Mucosa of rectum (tissue), 2 donors: ENCODE data around the gene CCDC70.

ENCODE experiments used
- H3K27ac ChIP-seq, 2 donors: one replicate each; pipeline ENCODE4 v1.7.0; 2013; ENCODE audit warnings: inconsistent platforms in 2 of 2, low read depth in 2 of 2, low read length in 2 of 2
- H3K27me3 ChIP-seq, 2 donors: one replicate each; pipeline ENCODE4 v1.7.0; 2013; ENCODE audit warnings: low read length in 2 of 2; ENCODE audit not compliant: control insufficient read depth in 2 of 2, insufficient read depth in 2 of 2
- H3K36me3 ChIP-seq, 2 donors: one replicate each; pipeline ENCODE4 v1.7.0; 2013; ENCODE audit warnings: low read length in 2 of 2; ENCODE audit not compliant: control insufficient read depth in 2 of 2, insufficient read depth in 2 of 2
- H3K4me1 ChIP-seq, 2 donors: one replicate each; pipeline ENCODE4 v1.7.0; 2013; ENCODE audit warnings: low read length in 2 of 2, mild to moderate bottlenecking in 1 of 2; ENCODE audit not compliant: control insufficient read depth in 2 of 2, insufficient read depth in 2 of 2
- H3K4me3 ChIP-seq, 2 donors: one replicate each; pipeline ENCODE4 v1.7.0; 2013; ENCODE audit warnings: low read length in 2 of 2
- H3K9ac ChIP-seq, 2 donors: one replicate each; pipeline ENCODE4 v1.7.0; 2013; ENCODE audit warnings: low read length in 2 of 2, low read depth in 1 of 2, mild to moderate bottlenecking in 1 of 2
- H3K9me3 ChIP-seq, 2 donors: one replicate each; pipeline ENCODE4 v1.7.0; 2013; ENCODE audit warnings: low read length in 2 of 2; ENCODE audit not compliant: control insufficient read depth in 2 of 2
- donor health status: healthy.
- donor health status: Normal muscosa, but diverticular disease.

CCDC70 gene

GRCh38 chr13:51828730-51829567, 32.8 kb upstream of the CCDC70 start:
- Histone ChIP-seq H3K4me3 (no peak overlapping the region), H3K27ac (no peak overlapping the region), H3K9ac (no peak overlapping the region), H3K36me3 (no peaks in the 10 kb centered on the region), H3K27me3 (no peaks in the 10 kb centered on the region), H3K9me3 (no peaks in the 10 kb centered on the region), H3K4me1 (peaks cover 0 to 4% of the 10 kb centered on the region in 2 donors)

- Histone ChIP-seq H3K9me3 (no peaks in the 10 kb centered on the region), H3K36me3 (no peaks in the 10 kb centered on the region), H3K4me1 (peaks cover 0 to 4% of the 10 kb centered on the region in 2 donors), H3K9ac (no peak overlapping the region), H3K4me3 (no peak overlapping the region), H3K27me3 (no peaks in the 10 kb centered on the region), H3K27ac (no peak overlapping the region)
Observed at GRCh38 chr13:51829568-51829899, 32.2 kb upstream of the CCDC70 start.

- Histone ChIP-seq H3K4me1 (peaks cover 0 to 3% of the 10 kb centered on the region in 2 donors), H3K4me3 (no peak overlapping the region), H3K27me3 (no peaks in the 10 kb centered on the region), H3K9ac (no peak overlapping the region), H3K27ac (no peak overlapping the region), H3K9me3 (no peaks in the 10 kb centered on the region), H3K36me3 (no peaks in the 10 kb centered on the region)
Observed at GRCh38 chr13:51831519-51831918, 30.2 kb upstream of the CCDC70 start.

- Histone ChIP-seq H3K27me3 (no peaks in the 10 kb centered on the region), H3K27ac (no peak overlapping the region), H3K4me3 (no peak overlapping the region), H3K36me3 (no peaks in the 10 kb centered on the region), H3K9me3 (no peaks in the 10 kb centered on the region), H3K9ac (no peak overlapping the region), H3K4me1 (no peaks in the 10 kb centered on the region)
Observed at GRCh38 chr13:51832471-51833152, 29.2 kb upstream of the CCDC70 start.

GRCh38 chr13:51833980-51834379, 27.8 kb upstream of the CCDC70 start:
- Histone ChIP-seq H3K9me3 (no peaks in the 10 kb centered on the region), H3K4me3 (no peak overlapping the region), H3K9ac (no peak overlapping the region), H3K4me1 (no peaks in the 10 kb centered on the region), H3K27me3 (no peaks in the 10 kb centered on the region), H3K27ac (no peak overlapping the region), H3K36me3 (no peaks in the 10 kb centered on the region)

- Histone ChIP-seq H3K27ac (no peak overlapping the region), H3K9ac (no peak overlapping the region), H3K4me1 (no peaks in the 10 kb centered on the region), H3K36me3 (no peaks in the 10 kb centered on the region), H3K27me3 (no peaks in the 10 kb centered on the region), H3K4me3 (no peak overlapping the region), H3K9me3 (no peaks in the 10 kb centered on the region)
Observed at GRCh38 chr13:51834581-51835171, 27.1 kb upstream of the CCDC70 start.

GRCh38 chr13:51837016-51837415, 24.8 kb upstream of the CCDC70 start:
- no peak overlapping the region for H3K9ac ChIP-seq
- H3K27ac ChIP-seq: no peak overlapping the region
- H3K4me3 ChIP-seq: no peak overlapping the region
- no peaks in the 10 kb centered on the region for H3K4me1 ChIP-seq
- H3K36me3 ChIP-seq: no peaks in the 10 kb centered on the region
- H3K9me3 ChIP-seq: no peaks in the 10 kb centered on the region
- no peaks in the 10 kb centered on the region for H3K27me3 ChIP-seq

GRCh38 chr13:51838240-51838846, 23.4 kb upstream of the CCDC70 start:
- Histone ChIP-seq H3K27ac (no peak overlapping the region), H3K9me3 (no peaks in the 10 kb centered on the region), H3K9ac (no peak overlapping the region), H3K4me1 (no peaks in the 10 kb centered on the region), H3K4me3 (no peak overlapping the region), H3K27me3 (no peaks in the 10 kb centered on the region), H3K36me3 (no peaks in the 10 kb centered on the region)

- no peak overlapping the region for H3K9ac ChIP-seq
- no peaks in the 10 kb centered on the region for H3K36me3 ChIP-seq
- H3K27ac ChIP-seq: no peak overlapping the region
- H3K27me3 ChIP-seq: peaks cover 0 to 2% of the 10 kb centered on the region in 2 donors
- peaks cover 0 to 1% of the 10 kb centered on the region in 2 donors for H3K4me1 ChIP-seq
- no peak overlapping the region for H3K4me3 ChIP-seq
- H3K9me3 ChIP-seq: no peaks in the 10 kb centered on the region
Observed at GRCh38 chr13:51839711-51840540, 21.8 kb upstream of the CCDC70 start.
